HG02759 (cell line): ENCODE data around the gene FXYD5.
A peak's percentile ranks its signal among the peaks of the same experiment; 100 is the strongest.
"Not testable (repeated sequence)": the region's sequence is repeated elsewhere in the genome, so short reads cannot be mapped to it uniquely, and the experiment has no call there.

Experiments used
- ATAC-seq: cut with Tn5 transposase; IDR thresholded peaks from one replicate; pipeline ENCODE4 v1.9.1; 2021; ENCODE audit warnings: mild to moderate bottlenecking, moderate library complexity; ENCODE audit not compliant: unreplicated experiment

FXYD5 gene

GRCh38 chr19:35119578-35120155, 34.9 kb upstream of the FXYD5 start:
- no peak for ATAC-seq

GRCh38 chr19:35120492-35120891, 34.0 kb upstream of the FXYD5 start:
- ATAC-seq = no peak

GRCh38 chr19:35120898-35121297, 33.6 kb upstream of the FXYD5 start:
- ATAC-seq = no peak

- ATAC-seq = no peak
These were observed 31.6 kb upstream of the FXYD5 start for GRCh38 chr19:35122687-35123551.

GRCh38 chr19:35123573-35123972, 31.0 kb upstream of the FXYD5 start:
- ATAC-seq = no peak

- ATAC-seq = peak; percentile 87
These were observed 30.2 kb upstream of the FXYD5 start for GRCh38 chr19:35124098-35125060.

- ATAC-seq = no peak
These were observed 29.2 kb upstream of the FXYD5 start for GRCh38 chr19:35125270-35125717.

GRCh38 chr19:35125749-35126623, 28.5 kb upstream of the FXYD5 start:
- no peak for ATAC-seq

- ATAC-seq = no peak
These were observed 27.9 kb upstream of the FXYD5 start for GRCh38 chr19:35126624-35126959.

- ATAC-seq = no peak
These were observed 26.7 kb upstream of the FXYD5 start for GRCh38 chr19:35127871-35128270.

GRCh38 chr19:35128398-35129057, 26.0 kb upstream of the FXYD5 start:
- ATAC-seq = no peak

- not testable (repeated sequence) for ATAC-seq
These were observed 24.7 kb upstream of the FXYD5 start for GRCh38 chr19:35129724-35130274.

GRCh38 chr19:35130761-35131720, 23.5 kb upstream of the FXYD5 start:
- no peak for ATAC-seq

GRCh38 chr19:35132254-35132653, 22.3 kb upstream of the FXYD5 start:
- ATAC-seq = no peak

- no peak for ATAC-seq
These were observed 20.7 kb upstream of the FXYD5 start for GRCh38 chr19:35133826-35134225.

GRCh38 chr19:35134601-35135242, 19.8 kb upstream of the FXYD5 start, which contains the start of gene LGI4:
Gene LGI4 (minus strand): TSS chr19:35135059. CDS start chr19:35134680, 379 bp downstream.
- ATAC-seq = no peak

GRCh38 chr19:35135389-35135909, 19.1 kb upstream of the FXYD5 start:
- ATAC-seq = no peak

GRCh38 chr19:35136231-35136630, 18.3 kb upstream of the FXYD5 start:
- no peak for ATAC-seq
